IPS-18c (cell line): ENCODE data around the gene KDM4E.

ENCODE experiments used
- H3K4me3 ChIP-seq: 2 replicates; pipeline ENCODE4 v1.7.0; 2013; ENCODE audit warnings: low read depth, mild to moderate bottlenecking, low read length, moderate library complexity; ENCODE audit not compliant: insufficient read depth
- H3K9me3 ChIP-seq: one replicate; pipeline ENCODE4 v1.6.1; 2013; ENCODE audit warnings: mild to moderate bottlenecking, low read length, moderate library complexity; ENCODE audit not compliant: control insufficient read depth, insufficient read depth

Gene KDM4E

DNA sequence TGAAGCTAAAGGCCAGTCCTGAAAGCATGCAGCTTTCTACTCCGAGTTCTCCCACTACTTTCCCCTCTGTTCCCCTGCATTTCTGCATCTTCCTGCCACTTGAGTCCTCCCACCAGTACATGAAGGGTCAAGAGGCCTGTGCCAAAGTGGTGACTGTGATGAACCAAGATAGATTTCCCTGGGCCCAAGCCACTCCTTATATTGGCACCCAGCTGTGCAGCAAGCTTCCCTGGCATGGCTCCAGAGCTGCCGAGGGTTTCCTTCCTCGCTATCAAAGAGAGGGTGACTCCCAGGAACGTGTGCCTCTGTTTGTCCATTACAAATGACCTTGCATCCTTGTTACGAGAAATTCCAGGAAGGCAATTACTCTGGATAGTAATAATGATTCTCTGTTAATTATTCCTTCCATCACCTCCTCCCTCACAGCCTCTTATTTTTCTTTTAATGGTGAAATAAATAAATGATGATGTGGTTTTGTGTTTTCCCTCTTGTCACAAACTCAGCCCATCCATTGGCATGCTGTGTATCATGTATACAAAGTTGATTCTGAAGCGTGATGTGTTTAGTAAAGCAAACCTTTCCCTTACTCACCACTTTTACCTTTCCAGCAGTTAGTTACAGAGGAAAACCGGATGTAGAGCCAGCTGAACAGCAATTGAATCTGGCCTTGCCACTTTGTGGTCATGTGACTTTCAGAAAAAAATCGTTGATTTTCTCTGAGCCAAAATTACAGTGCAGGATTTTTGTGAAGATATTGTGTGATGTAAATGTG is 49.9 kb downstream of the KDM4E start:
- no peaks in the 10 kb centered on the region for H3K9me3 ChIP-seq

DNA sequence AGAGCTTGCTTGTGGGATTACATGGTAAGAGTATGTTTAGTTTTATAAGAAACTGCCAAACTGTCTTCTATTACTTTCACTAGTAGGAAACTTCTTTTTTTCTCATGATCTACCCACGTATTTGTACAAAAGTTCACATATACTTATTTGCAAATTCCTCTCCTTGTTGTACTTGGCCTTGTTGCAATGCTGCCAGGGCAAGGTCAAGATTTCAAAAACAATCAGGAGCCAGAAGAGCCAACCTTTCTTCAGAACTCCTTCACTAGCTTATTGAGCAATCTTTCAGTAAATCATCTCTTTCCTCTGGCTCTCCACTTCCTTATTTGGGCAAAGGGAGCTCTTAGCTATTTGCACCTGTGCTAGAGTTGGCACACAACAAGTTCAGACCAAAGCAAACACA is 51.4 kb downstream of the KDM4E start:
- Histone ChIP-seq H3K9me3 (no peaks in the 10 kb centered on the region), H3K4me3 (no peak overlapping the region)

More for the DNA sequence above, 49.9 kb downstream of the KDM4E start:
- no peak overlapping the region for H3K4me3 ChIP-seq

DNA sequence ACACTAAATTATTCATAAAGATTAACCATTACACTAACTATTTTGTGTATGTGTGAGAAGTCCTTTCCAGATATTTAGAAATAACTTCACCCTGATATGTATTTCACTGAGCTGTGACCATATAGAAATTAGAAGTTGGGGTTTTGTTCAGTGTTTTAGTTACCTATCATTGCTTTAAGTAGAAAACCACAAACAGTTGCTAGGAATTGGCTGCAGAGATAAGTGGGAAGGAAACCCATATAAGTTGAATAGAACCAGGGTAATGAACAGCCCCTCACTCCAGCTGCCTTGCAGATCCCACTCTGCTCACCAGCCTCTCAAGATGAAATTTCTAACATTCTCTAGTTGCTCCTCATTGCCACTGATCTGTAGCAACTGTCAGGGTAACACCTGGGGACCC is 51.9 kb downstream of the KDM4E start:
- Histone ChIP-seq H3K9me3 (no peaks in the 10 kb centered on the region), H3K4me3 (no peak overlapping the region)
